GM08714 (cell line): ENCODE results near the gene PEX3.

Experiments used
- H3K4me3 ChIP-seq: fragments of 200-500 bp; sonication (Bioruptor generic); 2 replicates; pipeline ENCODE4 v1.5.1; 2014; ENCODE audit warnings: mild to moderate bottlenecking, low read length, inconsistent platforms
- ZNF274 ChIP-seq: IDR thresholded peaks from 2 replicates; pipeline ENCODE4 v1.6.1; 2012; ENCODE audit warnings: mild to moderate bottlenecking, low read depth, low read length

Gene PEX3

DNA sequence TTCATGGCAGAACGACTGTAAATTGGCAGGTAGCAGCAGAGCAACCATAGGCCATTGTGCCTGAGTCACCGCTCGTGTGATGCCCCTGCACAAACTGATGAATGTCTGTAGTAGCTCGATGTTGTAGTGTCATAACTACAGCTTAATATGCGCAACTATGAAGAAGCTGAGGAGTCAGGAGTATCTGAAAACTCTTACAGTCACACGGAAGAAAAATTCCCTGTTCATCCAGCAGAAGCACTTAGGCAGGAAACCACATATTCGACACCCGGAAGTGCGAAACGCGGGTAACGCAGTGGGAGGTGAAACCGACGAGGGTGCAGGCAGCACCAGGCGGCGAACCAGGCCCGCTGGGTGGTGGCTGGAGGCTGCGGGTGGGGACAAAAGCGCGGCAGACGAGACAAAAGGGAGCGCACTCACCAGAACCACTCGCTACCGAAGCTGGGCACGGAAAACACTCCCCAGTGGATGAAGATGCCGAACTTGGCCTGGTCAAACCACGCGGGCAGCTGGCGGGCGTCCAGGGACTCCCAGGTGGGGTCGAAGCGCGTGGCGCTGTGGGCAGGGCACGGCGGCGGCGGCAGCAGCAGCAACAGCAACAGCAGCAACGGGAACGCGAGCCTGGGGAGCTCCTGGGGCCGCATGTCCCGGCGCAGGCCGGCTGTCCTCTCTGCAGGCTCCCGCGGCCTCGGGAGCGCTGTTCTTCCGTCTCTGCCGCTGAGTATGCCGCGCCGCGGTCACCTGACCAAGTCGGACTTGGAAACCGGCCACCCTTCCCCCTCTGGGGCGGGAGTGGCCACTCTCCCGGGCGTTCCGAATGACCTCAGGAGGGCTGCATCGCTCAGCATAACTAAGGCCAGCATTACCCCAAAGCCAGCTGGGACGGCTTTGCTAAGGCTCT, 60.6 kb downstream of the PEX3 start, which contains the start of gene FUCA2:
TSS of gene FUCA2 (minus strand) at position 730 of the 901 bp plus-strand sequence. CDS start at position 644, 86 bp downstream.
- H3K4me3 ChIP-seq = peak within 1 kb of the TSS; percentile 61
- no peak for TF ChIP-seq ZNF274

DNA sequence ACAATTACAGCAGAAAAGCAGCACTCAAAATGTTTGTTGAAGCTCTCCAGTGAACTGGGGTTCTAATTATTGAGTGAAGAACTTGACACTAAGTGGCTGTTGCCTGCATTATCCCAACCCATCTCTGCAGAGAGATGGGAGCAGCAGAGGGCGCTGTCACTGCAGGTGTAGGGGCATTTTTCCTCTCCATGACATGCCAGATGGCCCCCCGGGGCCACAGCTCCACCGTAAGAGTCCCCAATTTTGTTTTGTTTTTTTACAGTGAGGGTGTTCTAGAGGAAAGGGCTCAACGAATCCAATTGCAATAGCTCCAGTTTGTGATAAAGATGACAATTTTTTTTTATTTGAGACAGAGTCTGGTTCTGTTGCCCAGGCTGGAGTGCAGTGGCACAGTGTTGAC, 62.8 kb downstream of the PEX3 start:
- no peak for TF ChIP-seq ZNF274
- no peak overlapping the region for H3K4me3 ChIP-seq

DNA sequence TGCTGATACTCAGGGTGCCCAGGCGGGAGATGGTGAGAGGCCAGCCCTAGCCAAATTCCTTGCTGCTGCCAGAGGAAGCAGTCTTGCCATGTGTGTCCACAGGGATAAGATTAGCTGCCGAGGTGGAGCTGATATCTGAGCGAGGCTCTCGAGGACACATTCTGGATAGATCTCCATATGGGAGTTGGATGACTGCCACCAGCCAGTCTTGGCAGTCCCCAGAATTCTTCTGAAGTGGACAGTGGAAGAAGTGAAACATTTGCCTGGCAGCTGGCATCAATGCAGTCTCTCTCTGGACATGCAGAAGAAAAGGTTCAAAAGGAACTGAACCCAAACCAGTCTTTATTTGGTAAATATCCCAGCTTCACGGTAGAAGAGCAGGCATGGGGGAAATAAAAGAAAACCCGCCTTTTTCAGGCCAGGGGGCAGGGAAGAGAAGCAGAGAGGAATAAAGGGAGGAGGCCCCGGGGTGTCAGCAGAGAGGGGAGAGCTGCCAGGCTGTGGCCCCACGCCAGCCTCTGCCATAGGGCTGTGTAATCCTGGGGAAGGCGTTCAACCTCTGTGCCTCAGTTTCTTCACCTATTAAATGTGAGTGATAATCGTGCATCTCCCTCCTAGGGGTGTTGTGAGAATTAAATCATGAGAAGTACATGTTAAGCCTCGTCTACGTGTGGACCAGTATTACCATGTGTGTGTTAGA, 64.6 kb downstream of the PEX3 start:
- H3K4me3 ChIP-seq = no peak overlapping the region
- TF ChIP-seq ZNF274 = no peak

DNA sequence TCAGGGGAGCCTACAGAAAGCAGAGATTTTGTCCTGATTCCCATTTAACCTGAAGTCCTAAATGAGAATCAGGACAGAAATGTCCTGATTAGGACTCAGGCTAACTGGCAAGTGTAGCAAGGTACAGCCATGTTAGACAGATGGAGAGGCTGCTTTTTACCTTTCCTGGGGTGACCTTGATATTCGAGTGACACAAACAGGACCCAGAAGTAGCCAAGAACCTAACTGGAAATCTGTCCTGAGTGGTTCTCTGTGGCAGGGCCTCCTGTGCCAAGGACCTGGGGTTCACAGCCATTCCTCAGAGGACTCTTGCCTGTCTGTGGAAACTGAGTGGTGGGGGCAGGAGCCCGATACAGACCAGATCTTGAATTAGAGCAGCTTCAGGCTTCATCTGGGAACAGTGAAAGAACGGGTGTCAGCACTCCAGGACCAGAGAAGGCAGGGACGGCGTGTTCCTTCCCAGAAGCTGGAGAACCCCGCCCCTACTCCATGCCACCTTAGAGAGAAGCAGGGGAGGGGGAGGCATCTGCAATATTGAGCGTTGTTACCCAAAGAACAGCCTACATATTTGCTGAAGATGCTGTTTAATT, 65.3 kb downstream of the PEX3 start:
- TF ChIP-seq ZNF274 = no peak
- no peak overlapping the region for H3K4me3 ChIP-seq

DNA sequence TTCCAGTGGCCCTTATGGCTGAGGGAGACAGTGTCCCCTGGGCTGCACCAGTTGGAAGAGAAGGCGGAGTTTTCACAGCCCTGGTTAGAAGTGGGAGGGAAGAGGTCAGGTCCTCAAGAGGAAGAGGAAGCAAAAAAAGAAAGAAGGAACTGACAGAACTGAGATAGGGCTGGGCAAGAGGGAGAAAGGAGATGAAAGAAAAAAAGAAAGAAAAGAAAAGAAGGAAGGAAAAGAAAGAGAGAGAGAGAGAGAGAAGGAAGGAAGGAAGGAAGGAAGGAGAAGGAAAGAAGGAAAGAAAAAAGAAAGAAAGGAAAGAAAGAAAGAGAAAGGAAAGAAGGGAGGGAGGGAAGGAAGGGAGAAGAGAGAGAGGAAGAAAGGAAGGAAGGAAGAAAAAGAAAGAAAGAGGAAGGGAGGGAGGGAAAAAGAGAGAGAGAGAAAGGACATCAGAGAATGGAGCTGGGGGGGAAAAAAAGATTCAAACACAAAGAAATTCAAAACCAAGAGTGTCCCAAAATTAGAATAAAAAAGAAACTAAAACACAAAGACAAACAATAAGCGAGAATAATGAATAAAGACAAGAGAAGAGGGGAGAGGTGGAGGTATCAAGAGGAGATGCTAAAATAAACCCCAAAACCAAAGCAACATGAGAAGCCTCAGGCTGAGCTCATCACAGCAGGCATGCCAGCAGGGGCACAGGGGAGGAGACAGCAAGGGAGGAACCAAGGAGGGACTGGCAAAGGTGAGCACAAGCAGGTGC, 66.3 kb downstream of the PEX3 start:
- H3K4me3 ChIP-seq = no peak overlapping the region
- no peak for TF ChIP-seq ZNF274

DNA sequence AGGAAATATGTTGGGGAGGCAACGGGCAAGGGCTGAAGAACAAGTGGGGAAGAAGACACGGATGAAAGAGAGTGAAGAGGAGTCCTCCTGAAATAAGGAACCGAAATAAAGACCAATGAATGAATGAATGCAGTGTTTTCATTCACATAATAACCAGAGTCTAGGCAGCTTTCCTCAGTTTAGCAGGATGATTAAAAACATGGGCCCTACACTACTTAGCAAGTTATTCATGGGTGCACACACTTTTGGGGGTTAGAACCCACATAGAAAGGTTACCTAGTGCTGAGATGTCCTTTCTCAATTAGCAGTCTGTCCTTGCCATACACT, 66.8 kb downstream of the PEX3 start:
- TF ChIP-seq ZNF274 = no peak
- no peak overlapping the region for H3K4me3 ChIP-seq

DNA sequence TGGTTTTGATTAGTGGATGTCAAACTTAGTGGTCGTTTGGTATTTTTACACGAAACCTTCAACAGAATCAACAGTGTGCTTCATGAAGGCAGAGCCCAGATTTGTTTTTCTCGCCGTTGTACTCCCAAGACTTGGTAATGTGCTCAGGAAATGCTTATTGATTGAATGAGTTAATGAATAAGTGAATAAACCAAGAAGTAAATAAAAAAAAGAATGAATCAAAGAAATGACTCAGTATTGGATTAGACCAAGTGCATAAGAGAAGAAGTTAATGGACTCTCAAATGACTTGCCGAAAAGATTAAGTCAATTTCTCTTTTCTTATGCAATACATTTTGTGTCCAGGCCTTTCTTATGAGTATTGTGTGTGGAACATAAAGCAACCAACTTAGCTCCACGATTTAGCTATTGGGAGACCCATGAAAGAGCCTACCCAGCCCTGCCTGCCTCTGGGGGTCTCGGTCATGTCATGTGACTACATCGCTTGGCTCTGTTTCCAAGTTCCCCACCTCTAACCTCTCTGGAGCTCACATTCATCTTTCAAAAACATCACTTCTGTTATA, 71.5 kb downstream of the PEX3 start:
- H3K4me3 ChIP-seq = no peak overlapping the region
- no peak for TF ChIP-seq ZNF274

DNA sequence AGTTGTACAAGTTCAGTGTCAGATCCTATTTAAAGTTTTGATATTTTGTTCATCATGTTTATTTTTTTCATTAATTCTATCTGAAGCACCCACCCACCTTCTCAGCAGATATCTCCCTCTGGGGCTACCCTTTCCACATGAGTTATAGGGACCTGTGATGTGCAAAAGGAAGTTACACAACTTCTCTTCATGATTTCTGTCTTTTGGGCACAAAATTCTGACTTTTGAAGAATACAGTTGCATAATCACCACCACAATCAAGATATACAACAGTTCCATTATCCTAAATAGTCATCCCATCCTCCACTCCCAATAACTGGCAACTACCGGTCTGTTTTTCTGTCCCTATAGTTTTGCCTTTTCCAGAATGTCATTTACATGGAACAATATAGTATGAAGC, 74.8 kb downstream of the PEX3 start:
- TF ChIP-seq ZNF274 = no peak
- no peak overlapping the region for H3K4me3 ChIP-seq

DNA sequence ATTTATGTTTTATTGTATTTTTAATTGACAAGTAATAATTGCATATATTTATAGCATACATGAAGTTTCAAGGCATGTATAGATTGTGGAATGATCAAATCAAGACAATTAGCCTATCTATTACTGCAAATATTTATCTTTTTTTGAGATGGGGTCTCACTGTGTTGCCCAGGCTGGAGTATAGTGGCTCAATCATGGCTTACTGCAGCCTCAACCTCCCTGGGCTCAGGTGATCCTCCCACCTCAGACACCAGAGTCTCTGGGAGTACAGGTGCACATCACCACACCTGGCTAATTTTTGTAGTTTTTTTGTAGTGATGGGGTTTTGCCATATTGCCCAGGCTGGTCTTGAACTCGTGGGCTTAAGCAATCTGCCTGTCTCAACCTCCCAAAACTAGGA, 77.1 kb downstream of the PEX3 start:
- no peak for TF ChIP-seq ZNF274
- H3K4me3 ChIP-seq = no peak overlapping the region

DNA sequence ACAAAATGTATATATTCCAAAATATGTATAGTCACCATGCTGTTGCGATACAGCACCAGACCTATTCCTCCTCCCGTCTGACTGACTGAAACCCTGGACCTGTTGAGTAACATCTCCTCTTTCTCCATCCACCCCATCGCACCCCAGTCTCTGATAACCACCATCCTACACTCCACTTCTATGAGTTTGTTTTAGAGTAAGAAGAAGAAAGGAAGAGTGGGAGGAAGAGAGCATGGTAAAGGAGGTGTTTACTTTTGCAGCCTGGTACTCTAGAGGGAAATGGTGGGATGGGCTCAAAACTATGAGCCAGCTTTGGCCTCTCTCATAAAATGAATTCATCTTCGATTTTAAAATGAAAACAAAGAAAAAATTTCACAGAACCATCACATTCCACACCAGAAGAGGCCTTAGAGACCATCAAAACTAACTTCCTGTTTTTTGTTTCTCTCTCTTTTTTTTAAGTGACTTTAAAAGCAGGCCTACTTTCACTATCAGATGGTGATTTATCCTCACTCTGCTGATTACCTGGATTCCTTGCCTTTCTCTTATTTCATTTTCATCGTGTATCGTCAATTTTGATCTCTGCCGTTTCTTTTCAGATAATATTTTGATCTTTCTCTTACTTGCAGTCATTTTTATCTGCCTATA, 77.7 kb downstream of the PEX3 start:
- H3K4me3 ChIP-seq = no peak overlapping the region
- no peak for TF ChIP-seq ZNF274

DNA sequence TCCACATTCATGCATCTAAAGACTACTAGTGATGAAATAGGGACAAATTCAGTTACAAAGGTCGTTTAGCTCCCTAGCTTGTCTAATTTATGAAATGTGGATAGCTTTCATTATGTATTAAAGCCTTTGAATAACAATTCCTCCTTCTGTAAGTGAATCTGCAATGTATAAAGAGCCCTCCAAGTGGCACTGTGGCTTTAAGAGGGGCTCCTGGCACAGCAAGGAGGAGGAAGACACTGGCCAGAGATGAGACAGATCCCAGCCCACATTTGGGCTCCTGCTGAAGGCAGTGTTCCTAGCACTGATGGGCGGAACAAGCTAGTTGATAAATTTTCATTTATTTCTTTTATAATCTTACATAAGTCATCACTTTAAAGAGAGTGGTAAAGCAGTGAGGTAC, 78.5 kb downstream of the PEX3 start:
- TF ChIP-seq ZNF274 = no peak

DNA sequence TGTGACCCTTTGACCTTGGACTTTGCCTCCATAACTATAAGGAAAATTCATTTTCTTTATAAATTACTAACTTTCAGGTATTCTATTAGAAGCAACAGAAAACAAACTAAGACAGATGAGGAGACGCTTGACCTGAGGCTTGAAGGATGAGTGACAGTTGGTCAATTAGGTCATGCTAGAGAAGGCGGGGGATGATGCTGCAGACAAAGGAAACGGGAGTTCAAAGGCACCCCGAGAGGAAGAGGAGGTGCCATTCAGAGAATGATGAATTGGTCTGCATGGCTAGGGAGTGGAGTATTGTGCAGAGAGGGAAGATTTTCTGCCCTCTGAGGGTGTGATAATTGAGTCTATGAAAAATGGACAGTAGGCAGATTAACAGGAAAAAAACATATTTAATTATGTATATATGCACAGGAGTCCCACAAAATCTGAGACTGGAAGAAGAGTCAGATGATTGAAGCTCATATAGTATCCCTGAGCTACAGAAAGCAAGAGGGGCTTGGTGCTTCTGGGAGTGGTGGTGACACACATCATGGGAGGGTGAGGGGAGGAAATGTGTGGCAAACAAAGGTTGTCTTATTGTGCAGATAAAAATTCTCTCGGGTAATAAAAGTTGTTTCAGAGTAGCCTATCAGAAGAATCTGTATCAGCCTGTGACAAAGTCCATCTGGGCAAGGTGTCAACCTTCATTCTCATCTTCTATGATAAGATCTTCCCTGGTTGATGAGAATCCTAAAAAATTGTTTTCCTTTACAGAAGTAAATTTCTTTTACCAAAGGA, 81.3 kb downstream of the PEX3 start:
- TF ChIP-seq ZNF274 = no peak
- no peak overlapping the region for H3K4me3 ChIP-seq

More for the DNA sequence above, 78.5 kb downstream of the PEX3 start:
- no peak overlapping the region for H3K4me3 ChIP-seq

DNA sequence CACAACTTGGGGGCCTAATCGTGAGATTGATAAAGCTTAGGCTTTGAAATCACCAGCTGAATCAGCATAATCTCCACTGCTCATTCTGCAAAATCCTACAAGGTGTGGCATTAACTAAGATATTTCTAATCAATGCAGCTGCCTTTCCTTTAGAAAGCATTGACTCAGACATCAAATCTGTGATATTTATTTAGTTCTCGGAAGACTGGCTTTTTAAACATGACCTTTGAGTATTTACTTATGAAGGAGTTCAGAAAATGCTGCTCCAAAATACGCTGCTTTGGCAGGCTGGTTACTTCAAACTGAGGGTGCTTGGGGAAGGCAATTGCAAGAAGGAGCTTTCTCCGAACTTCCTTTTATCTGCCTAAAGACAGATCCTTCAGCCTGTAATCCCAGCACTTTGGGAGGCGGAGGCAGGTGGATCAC, 84.6 kb downstream of the PEX3 start:
- no peak for TF ChIP-seq ZNF274
- no peak overlapping the region for H3K4me3 ChIP-seq
